HG03378 (cell line): Measurements from ENCODE around the gene VENTX.

ENCODE experiments used
- ATAC-seq: cut with Tn5 transposase; IDR thresholded peaks from one replicate; pipeline ENCODE4 v1.9.1; 2021; ENCODE audit warnings: mild to moderate bottlenecking, moderate library complexity; ENCODE audit not compliant: unreplicated experiment

Gene VENTX

GRCh38 chr10:133271521-133272300, 34.1 kb downstream of the VENTX start:
- no peak for ATAC-seq

GRCh38 chr10:133272301-133272963, 34.8 kb downstream of the VENTX start:
- ATAC-seq: no peak

GRCh38 chr10:133272964-133273420, 35.3 kb downstream of the VENTX start:
- no peak for ATAC-seq

- no peak for ATAC-seq
Observed at GRCh38 chr10:133273534-133274143, 36.0 kb downstream of the VENTX start.

GRCh38 chr10:133274751-133275683, 37.4 kb downstream of the VENTX start:
- peak; percentile 49 for ATAC-seq

GRCh38 chr10:133275684-133276092, 38.0 kb downstream of the VENTX start:
- peak; percentile 38 for ATAC-seq

GRCh38 chr10:133276100-133276434, 38.4 kb downstream of the VENTX start:
- ATAC-seq: no peak

- no peak for ATAC-seq
Observed at GRCh38 chr10:133276435-133277201, 39.0 kb downstream of the VENTX start, which contains the start of gene ADAM8. Gene ADAM8, minus strand, starts transcription at chr10:133276868. Its CDS starts 51 bp downstream, at chr10:133276817.

- no peak for ATAC-seq
Observed at GRCh38 chr10:133277277-133277992, 39.8 kb downstream of the VENTX start.

- no peak for ATAC-seq
Observed at GRCh38 chr10:133277993-133278576, 40.4 kb downstream of the VENTX start.

- peak; percentile 34 for ATAC-seq
Observed at GRCh38 chr10:133278577-133279265, 41.1 kb downstream of the VENTX start.

GRCh38 chr10:133279326-133280226, 41.9 kb downstream of the VENTX start:
- ATAC-seq: no peak

GRCh38 chr10:133280391-133281059, 42.9 kb downstream of the VENTX start:
- ATAC-seq: no peak

- ATAC-seq: no peak
Observed at GRCh38 chr10:133281084-133281483, 43.4 kb downstream of the VENTX start.

GRCh38 chr10:133281628-133282372, 44.1 kb downstream of the VENTX start:
- ATAC-seq: no peak

GRCh38 chr10:133282846-133283390, 45.3 kb downstream of the VENTX start:
- no peak for ATAC-seq
